GM21786 (cell line): Measurements from ENCODE around the gene PMM2.

Experiments used
- ATAC-seq: cut with Tn5 transposase; IDR thresholded peaks from one replicate; pipeline ENCODE4 v1.9.1; 2021; ENCODE audit not compliant: unreplicated experiment

Gene PMM2

DNA sequence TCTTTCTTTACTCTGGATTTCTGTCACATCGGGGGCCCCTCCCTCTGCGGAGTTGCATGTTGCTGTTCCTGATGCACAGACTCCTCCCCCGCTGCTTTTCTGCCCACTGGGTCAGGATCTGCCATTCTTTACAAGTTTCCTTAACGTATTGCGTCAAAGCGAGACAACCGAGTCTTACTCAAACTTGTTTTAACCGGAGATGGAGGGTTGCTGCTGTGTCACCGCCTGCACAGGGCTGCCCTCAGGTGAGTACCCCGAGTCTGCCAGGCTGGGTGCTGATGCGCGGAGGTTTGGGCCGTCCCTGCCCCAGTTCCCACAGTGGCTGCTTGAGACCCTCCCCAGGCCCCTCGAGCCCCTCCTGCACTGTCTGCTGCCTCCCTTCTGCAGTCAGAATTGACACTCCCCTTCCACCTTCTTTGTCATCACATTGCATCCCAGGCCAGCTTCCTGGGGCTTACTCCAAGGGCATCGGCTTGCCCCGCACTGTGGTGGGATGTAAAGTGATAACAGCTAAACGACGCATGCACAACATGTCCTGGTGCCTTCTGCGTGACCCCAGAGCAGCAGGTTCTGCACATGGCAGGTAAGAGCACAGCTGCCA lies 51.9 kb downstream of the PMM2 start:
- no peak for ATAC-seq

DNA sequence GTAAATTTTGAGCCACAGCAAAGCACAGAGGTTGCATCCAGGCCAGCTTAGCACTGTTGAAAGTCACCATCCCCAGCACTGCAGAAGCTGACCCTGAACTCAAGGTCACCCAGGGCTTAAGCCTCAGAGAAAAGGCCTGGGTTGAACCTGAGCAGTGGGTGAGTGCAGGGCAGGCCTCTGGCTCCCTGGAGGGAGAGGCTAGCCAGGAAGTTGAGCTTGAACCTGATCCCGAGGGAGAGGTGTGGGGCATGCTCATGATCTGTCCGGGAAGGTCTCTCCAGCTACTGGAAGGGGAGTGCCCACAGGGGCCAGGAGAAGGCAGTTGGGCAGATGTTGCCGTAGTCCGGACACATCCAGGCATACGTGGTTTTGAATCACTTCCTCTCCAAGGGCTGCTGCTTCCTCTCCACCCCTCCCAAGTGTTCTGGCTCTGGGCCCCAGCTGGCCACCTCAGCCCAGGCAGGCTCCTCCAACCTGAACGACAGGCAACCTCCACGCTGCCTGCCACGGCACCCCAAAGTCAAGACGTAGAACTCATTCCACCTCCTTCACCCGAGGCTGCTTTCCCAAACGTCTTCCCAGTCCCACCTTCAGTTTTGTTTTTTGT lies 52.7 kb downstream of the PMM2 start:
- no peak for ATAC-seq

DNA sequence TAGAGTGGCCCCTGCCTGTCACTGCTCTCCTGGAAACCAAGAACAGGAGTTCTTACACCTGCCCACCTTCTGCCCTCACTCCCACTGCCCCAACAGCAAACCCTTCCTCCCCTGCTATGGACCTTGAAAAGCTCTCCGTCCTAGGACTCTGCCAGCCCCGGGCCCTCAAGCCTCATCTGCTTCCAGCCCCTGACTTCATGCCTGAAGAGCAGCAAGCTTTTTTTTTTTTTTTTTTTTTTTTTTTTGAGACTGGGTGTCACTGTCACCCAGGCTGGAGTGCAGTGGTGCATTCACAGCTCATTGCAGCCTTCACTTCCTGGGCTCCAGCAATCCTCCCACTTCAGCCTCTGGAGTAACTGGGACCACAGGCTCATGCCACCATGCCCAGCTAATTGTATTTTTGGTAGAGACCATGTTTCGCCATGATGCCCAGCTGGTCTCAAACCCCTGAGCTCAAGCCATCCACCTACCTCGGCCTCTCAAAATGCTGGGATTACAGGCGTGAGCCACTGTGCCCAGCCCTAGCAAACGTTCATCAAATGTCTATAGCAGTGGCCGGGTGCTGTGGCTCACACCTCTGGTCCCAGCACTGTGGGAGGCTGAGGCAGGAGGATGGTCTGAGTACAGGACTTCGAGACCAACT lies 54.2 kb downstream of the PMM2 start:
- no peak for ATAC-seq

DNA sequence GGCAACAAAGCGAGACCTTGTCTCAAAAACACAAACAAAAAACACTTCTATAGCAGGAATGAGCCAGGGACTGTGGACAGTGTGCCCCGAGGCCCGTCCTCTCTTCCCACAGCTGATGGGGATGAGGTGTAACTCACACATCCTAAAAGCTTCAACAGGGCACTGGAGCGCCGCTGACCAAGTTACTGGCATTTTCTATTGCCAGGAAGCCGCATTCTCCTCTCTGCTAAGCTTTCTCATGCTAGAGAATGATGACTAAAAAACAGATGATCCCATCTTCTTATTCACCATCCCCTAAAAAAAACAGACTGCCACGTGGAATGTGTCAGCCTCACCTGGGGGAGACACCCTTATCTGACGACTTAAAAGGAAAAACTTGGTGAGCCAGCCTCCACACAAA lies 54.9 kb downstream of the PMM2 start:
- no peak for ATAC-seq

DNA sequence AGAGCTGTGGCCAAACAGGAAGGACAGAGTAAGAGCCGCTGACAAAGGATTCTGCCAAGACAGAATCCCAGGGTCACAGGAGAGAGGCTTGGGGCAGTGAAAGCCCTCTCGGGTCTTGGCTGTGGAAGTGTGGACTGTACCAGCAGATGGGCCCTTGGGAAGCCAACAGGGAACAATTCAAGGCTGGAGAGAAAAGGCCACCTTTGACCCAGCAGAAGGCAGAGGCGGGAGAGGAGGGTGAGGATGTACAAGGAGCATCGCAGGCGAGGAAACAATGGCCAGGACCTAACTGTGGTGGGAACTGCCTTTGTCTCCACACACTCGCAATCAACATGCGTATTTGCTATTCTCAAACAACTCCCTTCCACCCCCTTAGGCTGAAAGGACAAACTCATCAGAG lies 55.5 kb downstream of the PMM2 start:
- no peak for ATAC-seq

DNA sequence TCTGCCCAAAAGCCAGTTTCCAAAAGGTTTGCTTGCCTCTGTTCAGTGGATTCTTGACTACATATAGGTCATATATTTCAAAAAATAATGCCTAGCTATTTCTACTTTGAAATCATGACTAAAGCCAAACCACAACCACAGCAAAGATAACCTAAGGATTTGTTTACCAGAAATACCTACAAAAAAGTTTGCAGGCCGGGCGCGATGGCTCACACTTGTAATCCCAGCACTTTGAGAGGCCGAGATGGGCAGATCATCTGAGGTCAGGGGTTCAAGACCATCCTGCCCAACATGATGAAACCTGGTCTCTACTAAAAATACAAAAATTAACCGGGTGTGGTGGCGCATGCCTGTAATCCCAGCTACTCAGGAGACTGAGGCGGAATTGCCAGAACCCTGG lies 56.0 kb downstream of the PMM2 start:
- no peak for ATAC-seq

DNA sequence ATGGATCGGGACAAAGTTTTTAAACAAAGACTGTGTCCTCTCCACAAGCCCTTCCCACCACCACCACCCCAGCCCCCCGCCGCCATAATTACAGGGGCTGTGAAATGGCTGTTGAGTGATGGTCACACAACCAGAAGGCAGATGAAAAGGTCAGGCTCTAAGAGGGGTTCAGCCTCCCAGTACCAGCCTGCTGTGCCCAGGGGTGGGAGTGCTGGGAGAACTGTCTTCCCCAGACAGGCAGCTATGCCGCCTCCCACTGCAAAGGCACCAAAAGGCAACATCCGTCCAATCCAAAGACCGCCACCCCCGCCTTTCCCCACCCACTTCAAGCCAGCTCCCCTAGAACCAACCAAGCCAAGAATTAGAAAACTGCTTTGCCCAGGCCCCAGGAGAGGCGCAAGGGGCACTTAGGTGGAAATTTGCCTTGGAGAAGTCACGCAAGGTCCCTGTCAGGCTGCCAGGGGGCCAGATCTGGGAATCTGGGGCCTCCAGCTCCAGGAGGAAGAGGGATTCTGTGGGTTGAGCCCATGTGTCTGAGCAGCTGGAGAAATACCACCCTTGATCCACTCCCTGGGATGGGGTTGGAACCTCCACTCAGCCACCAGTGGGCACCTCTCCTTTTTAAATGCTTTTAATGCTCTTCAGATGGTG lies 56.8 kb downstream of the PMM2 start:
- no peak for ATAC-seq

DNA sequence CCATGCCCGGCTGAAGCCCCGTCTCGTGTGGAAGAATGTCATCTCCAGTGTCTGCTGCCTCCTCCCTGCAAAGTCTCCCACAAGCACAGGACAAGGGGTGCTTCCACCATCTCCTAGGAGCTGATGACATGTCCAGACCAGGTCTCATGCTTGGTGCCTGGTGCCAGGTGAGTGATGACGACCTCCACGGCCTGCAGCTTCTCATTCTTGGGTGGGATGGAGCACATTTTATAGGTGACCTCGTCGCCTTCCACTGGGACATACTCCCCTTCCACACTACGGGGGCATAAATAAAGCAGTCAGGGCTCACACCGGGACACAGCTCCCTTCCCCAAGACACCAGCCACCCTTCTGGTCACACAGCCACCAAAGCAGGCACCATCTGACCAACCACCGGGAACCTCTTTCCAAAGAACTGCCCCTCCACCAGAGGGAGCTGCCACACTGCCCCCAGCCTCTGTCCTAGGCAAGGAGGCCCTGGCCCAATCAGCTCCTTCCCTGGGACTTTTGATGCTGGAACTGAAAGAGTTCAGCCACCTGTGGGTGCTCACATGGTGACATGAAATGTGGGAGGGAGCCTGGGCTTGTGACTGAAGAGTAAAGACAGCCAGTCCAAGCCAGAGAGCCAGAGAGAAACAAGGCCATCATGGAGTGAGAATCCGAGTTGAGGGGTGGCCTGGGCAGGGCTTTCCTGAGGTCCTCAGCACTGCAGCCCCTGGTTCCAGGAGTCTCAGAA lies 57.6 kb downstream of the PMM2 start:
- ATAC-seq, result no peak

DNA sequence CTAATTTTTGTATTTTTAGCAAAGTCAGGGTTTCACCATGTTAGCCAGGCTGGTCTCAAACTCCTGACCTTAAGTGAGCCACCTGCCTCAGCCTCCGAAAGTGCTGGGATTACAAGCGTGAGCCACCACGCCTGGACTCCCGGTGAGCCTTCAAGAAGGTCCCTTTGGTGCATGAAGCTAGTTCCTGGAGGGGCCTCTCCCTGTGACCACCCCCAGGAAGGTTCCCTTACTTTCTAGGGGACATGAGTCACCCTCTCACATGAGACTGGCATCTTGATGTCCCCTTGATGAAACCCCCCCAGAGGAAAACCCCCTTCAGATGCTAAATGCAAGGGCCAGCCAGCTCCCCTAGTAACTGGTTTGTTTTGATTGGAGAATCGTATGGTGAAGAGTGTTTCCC lies 58.3 kb downstream of the PMM2 start:
- no peak for ATAC-seq

DNA sequence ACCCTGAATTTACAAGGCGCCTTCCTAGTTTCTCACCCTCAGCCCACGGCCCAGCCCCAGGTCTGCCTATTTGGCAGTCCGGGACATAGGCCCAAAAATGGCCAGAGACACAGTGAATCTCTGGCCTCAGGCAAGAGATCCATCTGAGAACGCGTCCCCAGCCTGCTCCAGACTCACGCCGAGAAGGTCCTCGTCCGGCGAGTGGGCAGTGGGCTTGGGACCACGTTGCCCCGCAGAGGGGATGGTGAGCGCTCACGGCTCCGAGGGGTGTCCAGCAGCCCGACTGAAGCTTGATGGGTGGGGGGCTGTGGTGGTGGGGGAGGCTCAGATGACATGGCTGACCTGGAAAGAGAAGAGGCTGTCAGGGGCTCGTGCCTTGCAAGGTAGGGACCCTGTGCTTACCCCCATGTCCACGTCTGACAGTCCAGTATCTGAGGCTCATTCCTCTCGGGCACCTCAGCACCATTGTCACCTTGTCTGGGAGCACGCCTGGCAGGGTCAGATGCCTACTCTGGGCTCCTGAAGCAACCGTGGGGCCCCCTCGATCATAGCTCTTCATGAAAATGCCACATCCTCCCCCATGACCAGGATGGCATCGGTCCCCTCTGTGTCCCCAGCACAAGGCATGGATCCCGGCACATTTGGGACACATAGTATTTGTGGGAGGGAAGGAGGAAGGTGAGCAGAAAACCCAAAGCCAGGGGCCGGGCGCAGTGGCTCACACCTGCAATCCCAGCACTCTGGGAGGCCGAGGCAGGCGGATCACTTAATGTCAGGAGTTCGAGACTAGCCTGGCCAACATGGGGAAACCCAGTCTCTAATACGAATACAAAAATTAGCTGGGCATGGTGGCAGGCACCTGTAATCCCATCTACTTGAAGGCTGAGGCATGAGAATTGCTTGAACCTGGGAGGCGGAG lies 61.6 kb downstream of the PMM2 start:
- no peak for ATAC-seq

DNA sequence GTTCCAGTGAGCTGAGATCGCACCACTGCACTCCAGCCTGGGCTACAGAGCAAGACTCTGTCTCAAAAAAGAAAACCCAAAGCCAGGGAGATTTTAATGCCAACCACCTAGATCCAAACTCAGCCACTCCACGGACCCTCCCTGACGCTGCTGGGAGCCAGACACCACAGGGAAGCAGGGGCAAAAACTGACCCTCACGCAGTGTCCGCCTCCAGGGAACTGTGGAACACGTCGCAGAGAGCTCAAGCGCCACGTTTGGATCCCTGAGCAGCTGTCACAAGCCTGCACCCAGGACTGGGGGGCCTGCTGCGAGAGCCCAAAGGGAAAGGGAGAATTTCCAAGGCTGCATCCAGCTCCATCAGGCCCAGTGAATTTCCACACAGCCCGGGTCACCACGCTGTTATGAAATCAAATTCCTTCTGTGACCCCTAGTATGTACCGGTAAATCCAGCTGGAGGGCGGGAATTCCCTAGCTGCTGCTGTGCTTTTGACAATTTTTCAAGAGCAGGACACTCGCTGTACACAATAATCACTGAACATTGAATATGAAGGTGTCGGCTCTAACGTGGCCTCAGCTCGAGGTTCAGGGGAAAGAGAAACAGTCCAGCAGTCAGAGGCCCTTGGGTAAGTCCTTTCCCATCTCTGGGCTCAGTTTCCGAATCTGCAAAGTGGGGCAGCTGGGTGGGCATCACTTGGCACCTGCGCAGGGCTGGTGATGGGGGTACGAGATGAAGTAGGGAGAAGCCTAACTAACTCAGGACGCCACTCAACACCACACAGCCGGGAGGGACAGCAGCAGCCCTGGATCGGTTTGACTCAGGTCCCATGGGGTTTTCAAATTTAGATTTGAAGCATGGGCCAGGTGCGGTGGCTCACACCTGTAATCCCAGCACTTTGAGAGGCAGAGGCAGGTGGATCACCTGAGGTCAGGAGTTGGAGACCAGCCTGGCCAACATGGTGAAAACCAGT lies 62.6 kb downstream of the PMM2 start:
- ATAC-seq, result no peak

DNA sequence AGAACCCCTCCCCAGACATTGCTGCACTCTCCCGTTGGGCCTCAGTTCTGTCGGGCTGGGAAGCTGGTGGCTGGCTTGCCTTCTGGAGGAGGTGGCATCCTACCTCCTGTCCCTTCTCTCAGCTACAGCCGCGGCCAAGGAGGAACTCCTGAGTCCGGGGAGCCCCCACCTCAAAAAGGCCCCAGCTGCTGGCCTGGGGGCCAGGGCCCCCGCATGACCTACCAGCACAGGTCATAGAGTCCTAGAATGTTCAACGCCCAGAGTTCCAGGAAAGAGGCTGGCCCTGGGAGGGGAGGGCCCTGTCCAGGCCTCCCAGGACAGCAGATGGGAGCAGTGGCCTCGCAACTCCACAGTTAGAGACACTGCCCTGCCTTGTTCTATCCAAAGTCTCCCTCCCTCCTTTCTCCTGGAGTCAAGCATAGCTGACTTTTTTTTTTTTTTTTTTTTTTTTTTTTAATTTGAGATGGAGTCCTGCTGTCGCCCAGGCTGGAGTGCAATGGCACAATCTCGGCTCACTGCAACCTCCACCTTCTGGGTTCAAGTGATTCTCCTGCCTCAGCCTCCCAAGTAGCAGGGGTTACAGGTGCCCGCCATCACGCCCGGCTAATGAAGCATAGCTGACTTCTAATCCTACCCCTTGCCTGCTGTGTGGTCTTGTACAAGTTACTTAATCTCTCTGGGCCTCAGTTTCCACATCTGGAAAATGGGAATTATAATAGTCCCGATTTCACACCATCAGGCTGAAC lies 64.1 kb downstream of the PMM2 start:
- ATAC-seq, result no peak

DNA sequence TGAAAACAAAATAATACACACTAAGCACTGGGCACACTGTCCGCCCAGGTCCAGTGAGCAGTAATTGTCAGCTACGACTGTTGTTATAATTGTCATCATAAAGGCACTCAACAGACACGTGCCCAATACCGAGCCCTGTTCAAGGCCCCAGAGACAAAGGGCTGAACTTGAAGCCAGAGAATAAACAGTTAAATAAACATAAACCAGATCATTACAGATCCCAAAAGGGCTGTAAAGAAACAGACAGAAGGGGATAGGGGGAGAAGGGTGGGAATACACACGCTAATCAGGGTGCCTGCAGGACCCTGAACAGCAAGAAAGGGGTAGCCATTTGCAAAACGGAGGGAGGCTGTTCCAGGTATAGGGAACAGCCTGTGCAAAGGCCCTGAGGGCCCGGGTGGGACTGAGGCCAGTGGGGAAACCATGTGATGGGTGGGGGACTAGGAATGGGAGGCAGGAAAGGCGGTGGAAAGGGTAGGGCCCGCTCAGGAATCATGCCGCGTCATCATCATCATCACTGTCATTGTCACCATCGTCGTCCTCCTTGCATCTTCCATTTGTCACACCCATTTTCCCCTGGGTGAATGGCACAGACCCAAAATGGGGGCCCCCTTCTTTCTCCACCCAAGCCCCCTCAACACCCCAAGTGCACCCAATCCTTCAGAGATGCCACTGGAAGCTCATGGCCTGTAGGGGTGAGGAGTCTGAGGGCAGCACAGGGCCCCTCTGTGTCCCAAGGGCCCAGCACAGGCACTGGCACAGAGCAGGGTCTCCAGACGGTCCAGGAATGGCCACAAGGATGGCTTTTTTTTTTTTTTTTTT lies 64.9 kb downstream of the PMM2 start:
- ATAC-seq, result no peak

DNA sequence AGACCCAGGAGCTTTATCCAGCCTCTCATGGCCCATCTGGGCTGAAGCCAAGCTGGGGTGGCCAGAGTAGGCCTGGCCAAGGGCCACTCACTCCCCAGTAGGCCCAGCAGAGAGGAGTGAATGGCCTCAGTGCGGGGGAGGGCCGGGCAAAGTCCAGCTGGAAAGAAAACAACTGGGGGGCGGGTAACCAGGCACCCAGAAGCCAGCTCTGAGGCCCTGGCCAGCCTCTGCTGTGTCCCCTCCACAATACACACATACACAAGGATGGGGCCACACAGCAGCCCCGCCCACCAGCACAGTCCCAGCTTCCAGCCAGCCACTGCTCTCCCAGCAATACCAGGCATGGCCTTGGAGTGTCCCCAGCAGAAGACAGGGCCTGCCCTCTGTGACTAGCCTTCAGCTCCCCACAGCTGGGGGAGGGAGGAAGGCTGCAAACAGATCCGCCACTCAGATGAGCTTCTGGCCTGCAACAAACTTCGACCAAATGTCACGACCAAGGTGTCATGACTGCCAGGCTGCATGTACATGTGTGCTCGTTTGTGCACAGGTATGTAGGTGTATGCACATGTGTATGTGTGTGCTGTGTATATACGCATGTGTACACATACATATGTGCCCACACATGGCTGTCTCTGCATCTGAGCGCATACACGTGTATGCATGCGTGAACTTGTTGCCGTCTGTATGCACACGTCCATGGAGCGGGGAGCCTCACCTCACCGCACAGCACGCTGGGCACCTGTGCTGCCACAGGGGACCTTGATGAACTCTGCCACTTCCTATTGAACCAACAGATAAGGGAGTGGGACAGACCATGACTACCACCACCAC lies 66.2 kb downstream of the PMM2 start:
- ATAC-seq, result no peak

DNA sequence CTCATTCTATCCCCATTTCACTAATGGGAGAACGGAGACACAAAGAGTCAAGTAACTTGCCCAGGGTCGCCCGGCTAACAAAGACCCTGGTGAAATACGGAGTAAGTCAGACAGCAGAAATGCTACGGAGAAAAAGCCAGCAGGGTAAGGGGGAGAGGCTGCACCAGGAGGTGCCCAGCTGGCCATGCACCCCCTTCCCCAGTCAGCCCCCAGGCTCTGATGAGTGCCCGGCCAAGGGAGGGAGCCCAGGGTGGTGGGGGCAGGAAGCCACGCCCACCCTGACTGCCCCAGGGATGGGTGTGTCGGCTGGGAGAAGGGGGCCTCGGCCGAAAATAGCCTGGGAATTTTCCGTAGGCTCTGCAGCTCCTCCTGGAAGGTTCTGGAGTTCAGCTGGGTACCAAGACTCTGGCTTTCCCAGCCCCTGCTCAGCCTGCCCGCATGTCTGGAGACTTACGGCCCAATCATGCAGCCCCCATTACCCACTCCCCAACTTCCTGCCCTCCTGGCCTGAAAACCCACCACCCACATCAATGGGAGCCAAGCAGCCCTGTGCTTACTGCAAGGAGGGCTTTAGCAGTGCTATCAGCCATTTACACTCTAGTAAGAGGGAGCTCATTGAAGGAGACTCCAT lies 67.0 kb downstream of the PMM2 start:
- no peak for ATAC-seq

DNA sequence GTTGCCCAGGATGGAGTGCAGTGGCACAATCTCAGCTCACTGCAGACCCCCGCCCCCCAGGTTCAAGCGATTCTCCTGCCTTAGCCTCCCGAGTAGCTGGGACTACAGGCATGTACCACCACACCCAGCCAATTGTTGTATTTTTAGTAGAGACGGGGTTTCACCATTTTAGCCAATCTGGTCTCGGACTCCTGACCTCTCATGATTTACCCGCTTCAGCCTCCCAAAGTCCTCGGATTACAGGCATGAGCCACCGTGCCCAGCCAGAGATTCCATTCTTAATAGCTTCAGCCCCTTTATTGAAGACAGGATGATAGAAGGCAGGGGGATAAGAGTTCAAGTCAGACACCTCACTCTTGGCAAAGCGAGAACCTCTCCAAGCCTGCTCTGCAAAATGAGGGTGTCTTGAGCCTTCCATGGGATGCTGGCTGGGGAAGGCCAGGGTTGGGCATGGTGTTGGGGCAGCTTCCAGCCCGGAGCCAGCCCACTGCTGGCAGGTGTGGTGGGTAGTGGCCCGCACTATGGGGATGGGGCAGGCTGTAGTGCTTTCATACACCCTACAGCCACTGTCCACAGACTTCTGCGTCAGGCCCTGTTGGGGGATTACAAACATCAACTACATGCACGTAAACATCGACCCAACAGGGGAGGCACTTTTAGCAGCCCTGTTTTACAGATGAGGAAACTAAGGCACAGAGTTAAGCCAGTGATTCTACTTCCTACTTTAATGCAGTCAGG lies 67.7 kb downstream of the PMM2 start:
- ATAC-seq, result no peak
